GM12874 (cell line): ENCODE measurements around the gene SHANK3.

ENCODE experiments used
- CTCF ChIP-seq: IDR thresholded peaks from 2 replicates; pipeline ENCODE4 v1.5.1; 2011; ENCODE audit warnings: low read depth, mild to moderate bottlenecking, control low read depth, low read length, moderate library complexity; ENCODE audit not compliant: insufficient read depth

The SHANK3 gene

GRCh38 chr22:50701076-50701419, 28.4 kb downstream of the SHANK3 start:
- no peak for TF ChIP-seq CTCF

- no peak for TF ChIP-seq CTCF
Measured at GRCh38 chr22:50701428-50702154, 29.0 kb downstream of the SHANK3 start.

- no peak for TF ChIP-seq CTCF
Measured at GRCh38 chr22:50702261-50702671, 29.6 kb downstream of the SHANK3 start.

- TF ChIP-seq CTCF, result no peak
Measured at GRCh38 chr22:50702821-50703725, 30.4 kb downstream of the SHANK3 start.

GRCh38 chr22:50703726-50704509, 31.3 kb downstream of the SHANK3 start:
- TF ChIP-seq CTCF, result no peak

GRCh38 chr22:50704510-50705218, 32.0 kb downstream of the SHANK3 start:
- TF ChIP-seq CTCF, result no peak
